GM12892 (cell line): ENCODE data around the gene SIVA1.

ENCODE experiments used
- POLR2A ChIP-seq: IDR thresholded peaks from 2 replicates; pipeline ENCODE4 v1.6.1; 2011; ENCODE audit warnings: low read depth, low read length, control low read depth
- POLR2AphosphoS5 ChIP-seq: IDR thresholded peaks from 2 replicates; pipeline ENCODE4 v1.6.1; 2011; ENCODE audit warnings: low read depth, low read length, control low read depth

DNA sequence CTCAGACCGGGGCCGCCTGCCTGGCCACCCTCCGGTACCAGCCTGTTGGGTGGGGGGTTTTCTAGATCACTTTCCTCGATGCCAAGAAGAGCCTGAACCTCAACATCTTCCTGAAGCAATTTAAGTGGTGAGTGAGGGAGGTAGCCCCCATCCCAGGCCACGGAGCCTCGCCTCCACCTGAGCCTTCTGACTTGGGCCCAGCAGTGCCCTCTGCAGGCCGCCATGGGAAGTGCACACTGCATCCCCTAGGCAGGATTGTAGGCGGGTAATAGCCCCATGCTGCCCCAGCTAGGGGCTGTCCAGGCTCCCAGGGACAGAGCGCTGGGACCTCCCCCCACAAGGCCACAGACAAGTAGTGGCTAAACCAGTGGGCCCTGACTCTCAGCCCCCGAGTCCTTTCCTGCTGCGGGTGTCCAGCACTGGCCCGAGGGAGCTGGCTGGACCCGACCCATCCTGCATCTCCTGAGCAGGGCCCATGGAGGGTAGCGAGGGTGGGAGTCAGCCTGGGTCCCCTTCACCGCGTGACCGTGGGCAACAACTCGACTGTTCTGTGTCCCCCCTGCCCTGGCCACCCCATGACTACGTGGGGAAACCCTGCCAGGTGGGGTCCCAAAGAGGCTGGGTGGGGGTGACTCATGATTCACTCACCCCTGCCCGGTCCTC, 44.2 kb upstream of the SIVA1 start:
- TF ChIP-seq POLR2A (no peak), POLR2AphosphoS5 (no peak)
